Lung (tissue), 12 donors: ENCODE measurements around the gene FES. TPM values are rescaled to one million over a fixed set of nuclear protein-coding genes. Genes with fewer than 3 reads are reported as not detected.
A peak's percentile ranks its signal among the peaks of the same experiment; 100 is the strongest.

Experiments
- ATAC-seq: fragments of 200-7000 bp; cut with Tn5 transposase; one replicate; pipeline ENCODE4 v1.9.1; 2020; ENCODE audit warnings: moderate number of reproducible peaks; ENCODE audit not compliant: insufficient read depth, low FRiP score
- DNase-seq, 3 donors: peaks; one replicate each; pipeline ENCODE4 v3.0.0-alpha.2; 2013 to 2017
- H3K27ac ChIP-seq, 2 donors: one replicate each; pipeline ENCODE4 v1.5.1; 2013; ENCODE audit warnings: mild to moderate bottlenecking in 2 of 2, moderate library complexity in 2 of 2, control low read depth in 1 of 2, inconsistent platforms in 1 of 2, low read depth in 1 of 2, low read length in 1 of 2
- H3K27me3 ChIP-seq, 3 donors: one replicate each; pipeline ENCODE4 v1.5.1; 2013; ENCODE audit warnings: low read length in 2 of 3; ENCODE audit not compliant: control insufficient read depth in 3 of 3, insufficient read depth in 3 of 3
- H3K36me3 ChIP-seq, 4 donors: one replicate each; pipeline ENCODE4 v1.5.1; 2013; ENCODE audit warnings: low read length in 4 of 4, mild to moderate bottlenecking in 1 of 4, moderate library complexity in 1 of 4; ENCODE audit not compliant: control insufficient read depth in 4 of 4, insufficient read depth in 4 of 4
- H3K4me1 ChIP-seq, 5 donors: one replicate each; pipeline ENCODE4 v1.5.1; 2013; ENCODE audit warnings: low read length in 5 of 5, mild to moderate bottlenecking in 2 of 5, moderate library complexity in 1 of 5; ENCODE audit not compliant: control insufficient read depth in 5 of 5, insufficient read depth in 5 of 5
- H3K4me3 ChIP-seq: one replicate; pipeline ENCODE4 v1.5.1; 2013; ENCODE audit warnings: mild to moderate bottlenecking, control low read depth, moderate library complexity
- H3K9ac ChIP-seq, 2 donors: one replicate each; pipeline ENCODE4 v1.5.1; 2013; ENCODE audit warnings: low read length in 2 of 2, control low read depth in 1 of 2; ENCODE audit not compliant: insufficient read depth in 1 of 2
- H3K9me3 ChIP-seq, 4 donors: one replicate each; pipeline ENCODE4 v1.5.1; 2013; ENCODE audit warnings: low read length in 3 of 4, mild to moderate bottlenecking in 1 of 4, moderate library complexity in 1 of 4; ENCODE audit not compliant: control insufficient read depth in 4 of 4, insufficient read depth in 3 of 4
- WGBS, 2 donors: extraction: QIAGEN DNeasy Blood & Tissue Kit; methylation state at CpG; one replicate each; pipeline ENCODE4 v1.1.7; 2013; 5-methylcytosine and 5-hydroxymethylcytosine counted together
- polyA plus RNA-seq, 2 donors: library from polyadenylated mRNA; stranded (reverse); fragments of 200-250 nt; gene quantifications; one replicate each; pipeline ENCODE4 v1.2.1, GENCODE V29; 2013
- total RNA-seq, 2 donors: library from RNA; depleted of rRNA in 1 of 2; stranded (reverse); fragments of >200 nt in 1 of 2; gene quantifications; one replicate each; pipeline ENCODE4 v1.2.1, GENCODE V29; 2014 to 2021
- TF ChIP-seq, protein P1 (sequence below): IDR thresholded peaks from 2 replicates; pipeline ENCODE4 v1.5.1; 2012; ENCODE audit warnings: mild to moderate bottlenecking; ENCODE audit errors: control extremely low read depth, extremely low read depth
- donor health status: control.
- donor health status: control.
- donor health status: Bipolar disorder and iron deficiency.
- donor health status: healthy.
- donor health status: DM: yes; HTN: yes; CAD: no.

FES gene
- total and polyA plus RNA-seq, 4 donors: 25.7 to 104 (median 55.5) TPM

DNA sequence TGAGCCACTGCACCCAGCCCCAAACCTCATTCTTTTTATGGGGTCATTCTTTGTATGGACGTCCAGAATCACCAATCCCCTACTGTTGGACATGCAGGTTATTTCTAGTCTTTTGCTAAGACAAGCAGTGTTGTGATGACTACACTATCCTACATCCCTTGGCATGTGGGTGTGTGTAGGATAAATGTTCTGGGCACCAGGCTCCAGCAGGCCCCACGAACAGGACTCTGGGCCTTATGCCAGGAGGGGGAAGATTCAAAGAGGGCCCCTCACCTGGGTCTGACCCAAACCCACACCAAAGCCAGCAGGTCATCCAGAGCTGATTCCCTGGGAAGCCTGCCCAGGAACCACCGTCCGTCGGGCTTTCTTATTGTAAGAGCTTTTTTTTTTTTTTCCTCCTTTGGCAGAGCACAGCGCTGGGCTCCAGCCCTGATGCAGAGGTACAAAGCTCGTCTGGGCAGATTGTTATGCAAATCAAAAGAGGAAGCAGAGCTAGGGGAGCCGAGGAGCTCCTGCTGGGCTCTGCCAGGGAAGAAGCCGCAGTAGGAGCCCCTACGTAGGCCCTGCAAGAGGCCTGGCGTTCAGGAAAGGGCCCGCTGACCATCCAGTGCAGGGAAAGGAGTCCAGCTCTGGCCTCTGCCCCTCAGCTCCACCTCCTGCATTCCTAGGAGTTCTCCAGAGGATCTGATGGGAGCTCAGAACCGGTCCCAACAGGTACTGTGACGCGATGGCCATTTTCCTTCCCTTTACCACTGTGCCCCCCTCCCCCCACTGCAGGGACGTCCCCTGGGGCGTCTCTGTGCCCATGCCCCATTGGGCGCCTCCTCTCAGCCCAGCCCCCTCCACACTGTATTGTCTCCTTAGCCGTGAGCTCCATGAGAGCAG, 44.9 kb upstream of the FES start:
- ATAC-seq (peak; percentile 76), DNase-seq (peak in 2 of 3 donors; percentile 19 to 34)
- Histone ChIP-seq H3K27ac (peak overlapping the region in 1 of 2 donors; percentile 69), H3K9ac (no peak overlapping the region), H3K4me1 (peaks cover 0 to 8% (median 0%) of the 10 kb centered on the region in 5 donors), H3K36me3 (no peaks in the 10 kb centered on the region), H3K27me3 (no peaks in the 10 kb centered on the region), H3K4me3 (no peak overlapping the region), H3K9me3 (no peaks in the 10 kb centered on the region)
- TF ChIP-seq, protein P1, sequence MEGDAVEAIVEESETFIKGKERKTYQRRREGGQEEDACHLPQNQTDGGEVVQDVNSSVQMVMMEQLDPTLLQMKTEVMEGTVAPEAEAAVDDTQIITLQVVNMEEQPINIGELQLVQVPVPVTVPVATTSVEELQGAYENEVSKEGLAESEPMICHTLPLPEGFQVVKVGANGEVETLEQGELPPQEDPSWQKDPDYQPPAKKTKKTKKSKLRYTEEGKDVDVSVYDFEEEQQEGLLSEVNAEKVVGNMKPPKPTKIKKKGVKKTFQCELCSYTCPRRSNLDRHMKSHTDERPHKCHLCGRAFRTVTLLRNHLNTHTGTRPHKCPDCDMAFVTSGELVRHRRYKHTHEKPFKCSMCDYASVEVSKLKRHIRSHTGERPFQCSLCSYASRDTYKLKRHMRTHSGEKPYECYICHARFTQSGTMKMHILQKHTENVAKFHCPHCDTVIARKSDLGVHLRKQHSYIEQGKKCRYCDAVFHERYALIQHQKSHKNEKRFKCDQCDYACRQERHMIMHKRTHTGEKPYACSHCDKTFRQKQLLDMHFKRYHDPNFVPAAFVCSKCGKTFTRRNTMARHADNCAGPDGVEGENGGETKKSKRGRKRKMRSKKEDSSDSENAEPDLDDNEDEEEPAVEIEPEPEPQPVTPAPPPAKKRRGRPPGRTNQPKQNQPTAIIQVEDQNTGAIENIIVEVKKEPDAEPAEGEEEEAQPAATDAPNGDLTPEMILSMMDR: no peak
- WGBS, 2 donors: 23 to 39% methylated on average over 18 to 19 of the region's 19 CpGs

DNA sequence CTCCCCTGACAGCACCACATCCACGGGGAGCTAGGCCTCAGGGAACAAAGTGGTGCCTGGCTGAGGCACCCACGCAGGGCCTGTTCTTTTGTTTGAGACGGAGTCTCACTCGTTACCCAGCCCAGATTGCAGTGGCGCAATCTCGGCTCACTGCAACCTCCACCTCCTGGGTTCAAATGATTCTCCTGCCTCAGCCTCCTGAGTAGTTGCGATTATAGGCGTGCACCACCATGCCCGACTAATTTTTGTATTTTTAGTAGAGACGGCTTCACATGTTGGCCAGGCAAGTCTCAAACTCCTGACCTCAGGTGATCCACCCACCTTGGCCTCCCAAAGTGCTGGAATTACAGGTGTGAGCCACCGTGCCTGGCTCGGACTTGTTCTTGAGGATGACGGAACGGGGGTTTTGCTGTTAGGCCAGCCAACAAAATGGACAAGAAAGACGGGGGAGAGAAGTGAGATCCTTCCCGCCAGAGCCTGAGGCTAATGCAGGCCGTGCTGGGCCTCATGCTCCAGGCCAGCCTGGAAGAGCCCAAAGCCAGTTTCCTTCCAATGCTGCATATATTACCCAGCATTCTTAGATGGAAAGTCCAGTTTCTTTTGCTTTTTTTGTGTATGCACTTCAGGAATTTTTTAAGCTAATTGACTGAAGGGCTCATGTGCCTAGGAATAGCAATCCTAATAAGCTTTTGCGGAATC, 44.0 kb upstream of the FES start:
- TF ChIP-seq, protein P1: no peak
- peaks cover 0 to 8% (median 0%) of the 10 kb centered on the region in 5 donors for H3K4me1 ChIP-seq
- H3K9me3 ChIP-seq: no peaks in the 10 kb centered on the region
- no peaks in the 10 kb centered on the region for H3K36me3 ChIP-seq
- H3K4me3 ChIP-seq: no peak overlapping the region
- H3K27me3 ChIP-seq: no peaks in the 10 kb centered on the region
- no peak overlapping the region for H3K9ac ChIP-seq
- 83 to 90% methylated on average over 18 of the region's 18 CpGs for WGBS, 2 donors
- DNase-seq (no peak), ATAC-seq (no peak)
- H3K27ac ChIP-seq: peak overlapping the region in 1 of 2 donors; percentile 69

DNA sequence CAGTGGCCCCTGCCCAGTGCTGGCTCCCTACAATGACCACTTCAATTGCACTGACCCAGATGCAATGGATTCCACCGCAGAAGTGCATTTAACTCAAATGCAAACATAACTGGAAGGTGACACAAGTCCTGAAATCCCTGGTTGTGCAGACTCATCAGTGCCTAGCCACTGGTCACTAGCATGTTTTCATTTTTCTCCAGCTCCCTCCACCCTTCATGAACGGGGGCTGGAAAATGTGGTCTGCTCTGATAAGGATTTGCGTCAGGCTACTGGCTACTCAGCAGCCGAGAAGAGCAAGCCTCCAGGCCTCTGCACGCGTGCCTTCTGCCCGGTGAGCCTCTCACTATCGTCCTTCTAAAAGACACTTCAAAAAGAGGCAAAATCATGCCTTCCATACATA, 43.4 kb upstream of the FES start:
- H3K36me3 ChIP-seq: no peaks in the 10 kb centered on the region
- H3K9me3 ChIP-seq: no peaks in the 10 kb centered on the region
- no peaks in the 10 kb centered on the region for H3K27me3 ChIP-seq
- H3K9ac ChIP-seq: no peak overlapping the region
- DNase-seq (no peak), ATAC-seq (no peak)
- peaks cover 0 to 8% (median 0%) of the 10 kb centered on the region in 5 donors for H3K4me1 ChIP-seq
- WGBS, 2 donors: 83 to 84% methylated on average over 8 of the region's 8 CpGs
- H3K27ac ChIP-seq: peak overlapping the region in 1 of 2 donors; percentile 11
- H3K4me3 ChIP-seq: no peak overlapping the region
- TF ChIP-seq, protein P1: no peak
